AG04450 (cell line): ENCODE data around the gene INCA1. TPM values are rescaled to one million over a fixed set of nuclear protein-coding genes. Genes with fewer than 3 reads are reported as not detected.
A peak's percentile ranks its signal among the peaks of the same experiment; 100 is the strongest.

Experiments
- CTCF ChIA-PET: fragments of 300-600, 350-600 bp; formaldehyde crosslinking; extraction: SDS; loops from one replicate; lab custom pipeline; 2022; ENCODE audit warnings: antibody characterized with exemption, inconsistent platforms; lab: Charles Lee
- POLR2A ChIA-PET: fragments of 350-600 bp; formaldehyde crosslinking; extraction: SDS; loops from one replicate; lab custom pipeline; 2021; ENCODE audit warnings: antibody characterized with exemption, inconsistent platforms; lab: Yijun Ruan, JAX
- DNase-seq: peaks from one replicate; pipeline ENCODE4 v3.0.0-alpha.2; 2011; ENCODE audit warnings: low read depth, low spot score
- H3K27ac ChIP-seq: one replicate; pipeline ENCODE4 v1.5.1; 2012; ENCODE audit warnings: low read depth, low read length, control low read depth
- H3K27me3 ChIP-seq: one replicate; pipeline ENCODE4 v1.6.0; 2012; ENCODE audit warnings: low read length; ENCODE audit not compliant: control insufficient read depth, insufficient read depth
- H3K4me3 ChIP-seq: 2 replicates; pipeline ENCODE4 v1.5.1; 2011; ENCODE audit warnings: mild to moderate bottlenecking, low read depth, low read length, control low read depth
- H3K9me3 ChIP-seq: 2 replicates; pipeline ENCODE4 v1.5.1; 2012; ENCODE audit warnings: low read length; ENCODE audit not compliant: control insufficient read depth, insufficient read depth
- CTCF ChIP-seq: IDR thresholded peaks from 2 replicates; pipeline ENCODE4 v1.5.1; 2011; ENCODE audit warnings: low read depth, low read length, control low read depth, inconsistent platforms
- polyA plus RNA-seq: library from polyadenylated mRNA; depleted of rRNA; stranded (reverse); fragments of >200 nt; gene quantifications from 2 replicates; pipeline ENCODE4 v1.2.3, GENCODE V29; 2011

INCA1 gene
- polyA plus RNA-seq, 1 experiment: 0.29 TPM

- Histone ChIP-seq H3K4me3 (peak within 1 kb of the TSS; percentile 48), H3K9me3 (peaks cover 3% of the 10 kb centered on the region; the same call in 1 of the 2 replicates), H3K27ac (peak within 1 kb of the TSS; percentile 91), H3K27me3 (no peaks in the 10 kb centered on the region)
- CTCF ChIA-PET: interaction anchor here (0.6 to 1.1 kb wide), 3 partner anchors 42 to 111 kb away, joined by 3 to 4 read pairs (median 3); no protein-coding TSS in a partner anchor
- POLR2A ChIA-PET: interaction anchor here (1.1 to 9.1 kb wide), 4 partner anchors 11 to 47 kb away, joined by 3 to 128 read pairs (median 12); partner anchors contain the start of genes KIF1C, RNF167, SLC25A11 and SPAG7
- TF ChIP-seq CTCF: no peak
- no peak for DNase-seq
Measured at GRCh38 chr17:4950746-4951204, 46.5 kb downstream of the INCA1 start, which contains the start of gene ENO3. ENO3 (plus strand) TSS chr17:4951119; CDS start chr17:4951830, 711 bp downstream.

- Histone ChIP-seq H3K27ac (peak overlapping the region; percentile 91), H3K27me3 (no peaks in the 10 kb centered on the region), H3K9me3 (peaks cover 3% of the 10 kb centered on the region; the same call in 1 of the 2 replicates), H3K4me3 (peak overlapping the region; percentile 48)
- TF ChIP-seq CTCF: no peak
- ChIA-PET CTCF (no interaction called here), POLR2A (interaction anchor here (1.1 to 9.1 kb wide), 3 partner anchors 11 to 48 kb away, joined by 3 to 128 read pairs (median 18); partner anchors contain the start of genes KIF1C, RNF167, SLC25A11 and SPAG7)
- no peak for DNase-seq
Measured at GRCh38 chr17:4950075-4950745, 47.1 kb downstream of the INCA1 start.

- no peak for TF ChIP-seq CTCF
- CTCF ChIA-PET: no interaction called here
- H3K4me3 ChIP-seq: peak overlapping the region; percentile 99
- H3K9me3 ChIP-seq: peaks cover 3% of the 10 kb centered on the region; the same call in 1 of the 2 replicates
- H3K27ac ChIP-seq: peak overlapping the region; percentile 91
- DNase-seq: no peak
- POLR2A ChIA-PET: interaction anchor here (1.1 to 9.1 kb wide), 3 partner anchors 10 to 49 kb away, joined by 3 to 128 read pairs (median 18); partner anchors contain the start of genes KIF1C, RNF167, SLC25A11 and SPAG7
- H3K27me3 ChIP-seq: no peaks in the 10 kb centered on the region
Measured at GRCh38 chr17:4949321-4950074, 47.8 kb downstream of the INCA1 start.

GRCh38 chr17:4948931-4949320 is 48.4 kb downstream of the INCA1 start:
- no peak for DNase-seq
- Histone ChIP-seq H3K9me3 (peaks cover 3% of the 10 kb centered on the region; the same call in 1 of the 2 replicates), H3K4me3 (peak overlapping the region; percentile 99), H3K27ac (peak overlapping the region; percentile 91), H3K27me3 (no peaks in the 10 kb centered on the region)
- ChIA-PET POLR2A (interaction anchor here (1.8 to 9.1 kb wide), 3 partner anchors 9 to 49 kb away, joined by 11 to 128 read pairs (median 18); partner anchors contain the start of genes INCA1, KIF1C, RNF167 and SLC25A11), CTCF (no interaction called here)
- TF ChIP-seq CTCF: no peak
